ENCODE results near the gene CDK10.
A peak's percentile ranks its signal among the peaks of the same experiment; 100 is the strongest.
"Not testable (repeated sequence)": the region's sequence is repeated elsewhere in the genome, so short reads cannot be mapped to it uniquely, and the experiment has no call there.

CDK10 gene

DNA sequence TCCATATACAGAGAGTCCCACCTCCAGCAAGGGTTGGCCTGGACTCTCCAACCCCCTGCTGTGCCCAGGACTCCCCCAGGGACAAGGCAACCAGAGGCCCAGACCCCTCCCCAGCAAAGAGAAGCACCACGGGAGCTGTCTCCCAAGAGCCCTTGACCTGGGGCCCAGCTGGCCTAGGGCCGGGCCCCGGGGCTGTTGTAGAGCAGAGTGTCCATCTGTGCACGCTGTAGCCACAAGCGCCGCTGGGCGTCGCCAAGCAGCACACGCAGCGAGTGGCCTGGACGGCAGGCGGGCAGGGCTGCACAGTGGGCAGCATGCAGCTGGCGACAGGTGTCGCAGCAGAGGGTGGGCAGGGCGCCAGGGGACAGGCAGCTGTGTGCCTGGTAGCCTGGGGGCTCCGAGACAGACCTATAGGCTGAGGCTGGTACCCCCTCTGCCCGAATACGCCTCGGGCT lies 10.7 kb downstream of the CDK10 start:
- no peaks in the 10 kb centered on the region for H3K27me3 Mint-ChIP-seq
- no peak overlapping the region for H3K27ac Mint-ChIP-seq
- H3K4me1 Mint-ChIP-seq (ENCODE audit: low read depth), result peaks cover 23% of the 10 kb centered on the region
- H3K9me3 Mint-ChIP-seq, result no peaks in the 10 kb centered on the region
- H3K36me3 Mint-ChIP-seq (ENCODE audit: low read depth), result peaks cover 23% of the 10 kb centered on the region
- no peak overlapping the region for H3K4me3 Mint-ChIP-seq

- H3K4me1 Mint-ChIP-seq (ENCODE audit: low read depth), result peaks cover 28% of the 10 kb centered on the region
- no peaks in the 10 kb centered on the region for H3K27me3 Mint-ChIP-seq
- no peak overlapping the region for H3K27ac Mint-ChIP-seq
- H3K36me3 Mint-ChIP-seq (ENCODE audit: low read depth), result peaks cover 23% of the 10 kb centered on the region
- H3K9me3 Mint-ChIP-seq, result no peaks in the 10 kb centered on the region
- H3K4me3 Mint-ChIP-seq, result no peak overlapping the region
These were observed 11.3 kb downstream of the CDK10 start for GRCh38 chr16:89697616-89698331.

DNA sequence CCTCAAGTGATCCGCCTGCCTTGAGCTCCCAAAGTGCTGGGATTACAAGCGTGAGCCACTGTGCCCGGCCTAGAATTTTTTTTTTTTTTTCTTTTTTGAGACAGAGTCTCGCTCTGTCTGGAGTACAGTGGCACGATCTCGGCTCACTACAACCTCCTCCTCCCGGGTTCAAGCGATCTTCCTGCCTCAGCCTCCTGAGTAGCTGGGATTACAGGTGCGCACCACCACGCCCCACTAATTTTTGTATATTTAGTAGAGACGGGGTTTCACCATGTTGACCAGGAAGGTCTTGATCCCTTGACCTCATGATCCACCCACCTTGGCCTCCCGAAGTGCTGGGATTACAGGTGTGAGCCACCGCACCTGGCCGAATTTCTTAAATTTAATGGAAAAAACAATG lies 12.2 kb downstream of the CDK10 start:
- H3K27me3 Mint-ChIP-seq, H3K9me3 Mint-ChIP-seq, H3K27ac Mint-ChIP-seq, H3K4me3 Mint-ChIP-seq: not testable (repeated sequence)
- Mint-ChIP-seq H3K4me1 (ENCODE audit: low read depth) (peaks cover 28% of the 10 kb centered on the region), H3K36me3 (ENCODE audit: low read depth) (peaks cover 17% of the 10 kb centered on the region)

- peaks cover 13% of the 10 kb centered on the region for H3K36me3 Mint-ChIP-seq (ENCODE audit: low read depth)
- H3K4me1 Mint-ChIP-seq (ENCODE audit: low read depth), result peaks cover 28% of the 10 kb centered on the region
- H3K9me3 Mint-ChIP-seq, H3K27me3 Mint-ChIP-seq, H3K27ac Mint-ChIP-seq, H3K4me3 Mint-ChIP-seq: not testable (repeated sequence)
These were observed 13.2 kb downstream of the CDK10 start for GRCh38 chr16:89699629-89700099.

DNA sequence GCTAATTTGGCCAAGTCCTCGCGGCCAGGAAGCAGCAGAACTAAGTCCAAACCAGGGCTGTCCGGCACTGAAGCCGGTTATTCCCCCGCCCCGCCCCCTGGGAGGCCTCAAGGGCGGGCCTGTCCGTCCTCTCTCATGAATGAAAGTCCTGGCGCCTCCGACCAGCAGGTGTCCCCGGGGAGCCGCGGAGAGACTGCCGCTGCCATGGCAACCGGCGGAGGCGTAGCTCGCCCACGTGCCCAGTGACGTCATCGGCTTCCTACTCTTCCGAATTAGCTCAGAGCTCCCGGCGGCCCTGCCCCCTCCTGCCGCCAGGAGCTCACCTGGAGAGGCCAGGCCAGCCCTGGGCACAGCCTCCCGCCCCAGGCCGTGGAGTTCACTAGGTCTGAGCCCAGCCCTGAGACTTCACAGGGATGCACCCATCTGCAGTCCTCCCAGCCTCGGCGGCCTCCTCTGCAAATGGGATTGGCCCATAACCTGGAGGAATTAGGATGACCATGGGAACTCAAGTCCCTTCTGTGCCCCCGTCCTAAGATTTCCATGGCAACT lies 13.7 kb downstream of the CDK10 start:
- H3K4me1 Mint-ChIP-seq (ENCODE audit: low read depth), result peaks cover 28% of the 10 kb centered on the region
- no peaks in the 10 kb centered on the region for H3K9me3 Mint-ChIP-seq
- no peaks in the 10 kb centered on the region for H3K27me3 Mint-ChIP-seq
- H3K4me3 Mint-ChIP-seq, result peak overlapping the region; percentile 71
- H3K36me3 Mint-ChIP-seq (ENCODE audit: low read depth), result peaks cover 8% of the 10 kb centered on the region
- H3K27ac Mint-ChIP-seq, result peak overlapping the region; percentile 26

DNA sequence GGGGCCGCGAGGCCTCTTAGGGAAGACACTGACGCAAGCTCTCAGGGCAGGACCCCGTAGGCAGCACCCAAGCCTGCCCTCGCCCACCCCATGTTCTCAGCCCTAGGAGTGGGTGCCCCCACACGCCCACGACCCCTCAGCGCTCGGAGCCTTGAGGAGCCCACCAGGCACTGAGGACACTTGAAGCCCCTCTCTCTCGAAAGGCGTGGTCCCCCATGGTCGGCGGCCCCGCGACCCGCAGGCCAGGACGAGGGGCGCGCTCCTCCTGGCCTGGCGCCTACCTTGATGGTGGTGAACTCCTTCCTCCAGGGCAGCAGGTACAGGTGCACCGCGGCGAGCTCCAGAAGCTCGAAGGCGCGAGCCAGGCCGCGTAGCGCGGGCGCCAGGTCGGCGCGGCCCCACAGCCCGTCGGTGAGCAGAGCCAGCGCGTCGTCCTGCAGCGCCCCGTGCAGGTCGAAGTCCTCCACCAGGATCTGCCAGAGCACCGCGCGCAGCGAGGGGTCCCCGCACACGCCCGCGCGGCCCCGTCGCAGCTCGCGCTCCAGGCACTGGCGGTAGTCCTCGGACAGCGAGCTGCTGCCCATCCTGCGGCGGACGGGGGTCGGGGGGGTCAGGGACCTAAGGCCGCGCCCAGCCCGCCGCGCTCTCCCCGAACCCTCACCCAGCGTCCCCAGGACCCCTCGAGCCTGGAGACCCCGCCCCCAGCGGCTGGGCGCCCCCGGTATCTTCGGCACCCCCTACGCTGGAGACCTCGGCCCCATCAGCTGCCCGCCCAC lies 14.3 kb downstream of the CDK10 start:
- H3K27me3 Mint-ChIP-seq, result no peaks in the 10 kb centered on the region
- peak overlapping the region; percentile 71 for H3K4me3 Mint-ChIP-seq
- H3K4me1 Mint-ChIP-seq (ENCODE audit: low read depth), result peaks cover 23% of the 10 kb centered on the region
- H3K27ac Mint-ChIP-seq, result no peak overlapping the region
- peaks cover 5% of the 10 kb centered on the region for H3K36me3 Mint-ChIP-seq (ENCODE audit: low read depth)
- H3K9me3 Mint-ChIP-seq, result no peaks in the 10 kb centered on the region

DNA sequence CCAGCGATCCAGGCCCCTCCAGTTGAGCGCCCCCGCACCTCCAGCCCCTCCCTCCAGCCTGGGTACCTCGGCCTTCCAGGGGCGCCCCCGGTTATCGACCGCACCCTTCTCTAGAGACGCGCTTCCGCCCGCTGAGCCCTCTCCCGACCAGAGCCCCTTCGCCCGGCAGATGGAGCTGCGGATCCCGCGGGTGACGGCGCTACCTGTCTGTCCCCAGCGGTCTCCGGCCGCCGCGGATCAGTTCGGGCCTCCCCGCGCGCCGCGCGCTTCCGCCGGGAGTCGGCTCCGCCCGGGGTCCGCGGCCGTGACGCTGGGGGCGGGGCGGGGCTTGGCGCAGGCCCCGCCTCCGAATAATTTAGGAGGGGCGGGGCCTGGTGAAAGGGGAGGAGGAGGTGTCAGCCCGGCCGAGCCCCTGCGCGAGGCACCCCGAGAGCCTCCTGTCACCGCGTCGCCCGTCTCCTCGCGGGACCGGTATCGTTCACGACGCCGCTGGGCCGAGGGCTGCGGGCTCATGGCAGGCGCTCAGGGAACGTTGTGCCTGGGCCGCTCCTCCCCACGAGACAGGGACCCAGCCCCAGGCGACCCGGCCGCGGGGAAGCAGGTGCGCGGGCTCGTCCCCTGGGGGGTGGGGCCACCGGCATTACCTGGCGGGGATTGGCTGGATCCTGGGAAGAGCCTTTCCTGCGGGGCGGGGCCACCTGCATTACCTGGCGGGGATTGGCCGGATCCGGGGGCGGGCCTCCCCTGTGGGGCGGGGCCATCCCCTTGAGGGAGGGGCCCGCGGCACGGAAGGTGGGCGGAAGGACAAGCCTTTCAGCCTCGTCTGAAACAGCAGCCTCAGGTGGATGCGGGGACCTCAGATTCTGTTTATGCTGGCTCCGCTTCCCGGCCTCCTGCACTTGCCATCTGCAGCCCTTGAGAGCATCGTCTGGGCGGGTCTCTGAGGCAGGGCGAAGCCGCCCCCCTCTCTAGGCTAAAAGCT lies 15.2 kb downstream of the CDK10 start, which contains the start of gene SPATA2L:
Gene SPATA2L, minus strand, starts transcription at position 281 of the 982 bp plus-strand sequence. CDS start 473 bp downstream, outside the sequence.
- Mint-ChIP-seq H3K27ac (no peak within 1 kb of the TSS), H3K27me3 (no peaks in the 10 kb centered on the region), H3K9me3 (no peaks in the 10 kb centered on the region), H3K4me3 (peak within 1 kb of the TSS; percentile 71), H3K36me3 (ENCODE audit: low read depth) (peaks cover 5% of the 10 kb centered on the region), H3K4me1 (ENCODE audit: low read depth) (peaks cover 24% of the 10 kb centered on the region)

DNA sequence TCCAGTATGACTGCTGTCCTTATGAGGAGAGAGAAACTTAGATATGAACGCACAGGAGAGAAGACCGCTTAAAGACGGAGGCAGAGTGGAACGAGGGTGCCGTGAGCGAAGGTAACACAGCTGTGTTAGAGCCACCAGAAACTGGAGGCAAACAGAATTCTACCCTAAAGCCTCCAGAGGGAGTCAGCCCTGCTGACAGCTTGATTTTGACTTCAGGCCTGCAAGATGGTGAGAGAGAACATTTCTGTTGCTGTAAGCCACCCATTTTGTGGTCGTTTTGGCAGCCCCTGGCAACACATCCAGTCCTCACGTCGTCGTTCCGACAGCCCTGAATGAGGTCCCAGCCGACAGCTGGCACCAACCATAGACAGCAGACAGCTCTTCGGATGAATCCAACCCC lies 17.8 kb downstream of the CDK10 start:
- Mint-ChIP-seq H3K9me3 (no peaks in the 10 kb centered on the region), H3K27ac (no peak overlapping the region), H3K27me3 (no peaks in the 10 kb centered on the region), H3K36me3 (ENCODE audit: low read depth) (peaks cover under 1% of the 10 kb centered on the region), H3K4me3 (no peak overlapping the region), H3K4me1 (ENCODE audit: low read depth) (peaks cover 24% of the 10 kb centered on the region)

DNA sequence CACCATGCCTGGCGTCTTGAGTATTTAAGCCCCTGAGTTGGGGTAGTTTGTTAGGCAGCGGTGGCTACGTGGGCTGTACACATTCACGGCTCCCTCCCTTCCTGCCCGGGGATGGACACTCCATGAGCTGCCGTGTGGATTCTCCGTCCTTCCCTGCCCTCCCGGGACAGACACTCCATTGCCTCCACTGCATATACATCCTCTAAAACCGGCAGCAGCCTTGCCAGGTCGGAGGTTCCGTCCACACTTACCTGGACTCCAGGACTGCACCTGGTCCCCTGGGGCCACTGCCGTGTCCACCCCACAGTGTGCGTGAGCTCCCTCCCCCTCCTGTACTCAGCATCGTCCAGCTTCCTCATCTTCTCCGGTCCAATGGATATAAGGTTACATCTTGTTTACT lies 18.5 kb downstream of the CDK10 start:
- no peaks in the 10 kb centered on the region for H3K36me3 Mint-ChIP-seq (ENCODE audit: low read depth)
- H3K4me3 Mint-ChIP-seq, result no peak overlapping the region
- H3K27me3 Mint-ChIP-seq, result no peaks in the 10 kb centered on the region
- H3K27ac Mint-ChIP-seq, result no peak overlapping the region
- H3K4me1 Mint-ChIP-seq (ENCODE audit: low read depth), result peaks cover 21% of the 10 kb centered on the region
- H3K9me3 Mint-ChIP-seq, result no peaks in the 10 kb centered on the region

- H3K27ac Mint-ChIP-seq, result no peak overlapping the region
- no peak overlapping the region for H3K4me3 Mint-ChIP-seq
- H3K36me3 Mint-ChIP-seq (ENCODE audit: low read depth), result no peaks in the 10 kb centered on the region
- no peaks in the 10 kb centered on the region for H3K27me3 Mint-ChIP-seq
- peaks cover 16% of the 10 kb centered on the region for H3K4me1 Mint-ChIP-seq (ENCODE audit: low read depth)
- H3K9me3 Mint-ChIP-seq, result no peaks in the 10 kb centered on the region
These were observed 20.2 kb downstream of the CDK10 start for GRCh38 chr16:89706518-89707260.

DNA sequence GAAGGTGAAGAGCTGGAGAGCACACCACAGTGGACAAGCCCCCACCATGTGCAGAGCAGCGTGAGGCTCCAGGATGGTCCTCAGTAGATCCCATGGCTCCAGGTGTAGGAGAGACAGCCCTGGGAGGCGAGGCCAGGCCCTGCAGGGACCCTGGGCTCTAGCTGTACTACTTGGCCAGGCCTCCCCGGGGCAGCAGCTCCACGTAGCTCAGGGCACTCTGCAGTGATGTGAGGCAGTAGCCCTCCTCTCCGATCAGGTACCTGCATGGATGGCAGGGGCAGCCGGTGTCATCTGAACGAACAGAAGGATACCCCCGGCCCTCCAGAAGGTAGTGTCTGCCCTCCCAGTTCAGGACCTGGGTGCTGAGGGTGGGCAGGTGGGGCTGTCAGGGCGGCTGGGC lies 21.2 kb downstream of the CDK10 start:
- peaks cover 9% of the 10 kb centered on the region for H3K4me1 Mint-ChIP-seq (ENCODE audit: low read depth)
- no peak overlapping the region for H3K27ac Mint-ChIP-seq
- no peaks in the 10 kb centered on the region for H3K9me3 Mint-ChIP-seq
- H3K36me3 Mint-ChIP-seq (ENCODE audit: low read depth), result no peaks in the 10 kb centered on the region
- no peaks in the 10 kb centered on the region for H3K27me3 Mint-ChIP-seq
- no peak overlapping the region for H3K4me3 Mint-ChIP-seq

DNA sequence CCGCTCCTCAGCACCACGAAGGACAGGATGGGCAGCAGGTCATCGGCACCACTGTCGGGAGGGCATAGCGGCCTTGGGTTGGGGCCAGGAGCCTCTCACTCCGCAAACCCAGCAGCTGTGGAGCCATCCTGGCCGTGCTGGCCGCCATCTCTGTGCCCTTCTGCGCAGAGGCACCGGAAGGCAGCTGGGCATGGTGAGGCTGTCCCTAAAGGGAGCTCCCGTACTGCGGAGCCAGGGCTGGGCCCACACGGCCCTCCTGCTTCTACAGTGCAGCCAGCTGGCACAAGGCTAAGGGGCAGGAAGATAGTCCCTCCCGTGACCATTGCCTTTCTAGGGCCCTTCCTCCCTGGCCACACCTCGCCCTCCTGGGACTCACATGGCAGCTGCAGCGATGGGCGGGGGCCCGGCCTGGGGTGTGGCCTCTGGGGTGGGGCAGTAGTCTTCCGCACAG lies 22.0 kb downstream of the CDK10 start:
- Mint-ChIP-seq H3K27ac (no peak overlapping the region), H3K4me1 (ENCODE audit: low read depth) (peaks cover 9% of the 10 kb centered on the region), H3K27me3 (no peaks in the 10 kb centered on the region), H3K36me3 (ENCODE audit: low read depth) (no peaks in the 10 kb centered on the region), H3K9me3 (no peaks in the 10 kb centered on the region), H3K4me3 (no peak overlapping the region)

DNA sequence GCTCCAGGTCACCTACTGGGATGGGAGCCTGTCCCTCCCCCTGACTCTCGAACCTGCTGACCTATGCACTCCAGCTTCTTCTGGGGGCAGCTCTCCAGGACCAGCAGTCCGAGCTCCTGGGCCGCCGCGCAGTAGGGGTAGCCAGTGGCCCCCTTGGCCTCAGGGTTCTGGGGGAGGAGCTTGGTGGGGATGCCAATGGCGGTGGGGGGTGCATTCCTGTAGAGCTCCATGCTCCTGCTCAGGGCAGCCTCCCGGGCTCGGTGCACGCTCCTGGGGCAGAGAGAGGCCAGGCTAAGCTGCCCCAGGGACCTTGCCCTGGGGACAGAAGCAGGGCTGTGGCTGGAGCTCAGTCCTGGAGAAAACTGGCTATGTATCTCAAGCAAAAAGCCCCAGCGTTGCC lies 22.7 kb downstream of the CDK10 start:
- H3K27me3 Mint-ChIP-seq, result no peaks in the 10 kb centered on the region
- peaks cover 11% of the 10 kb centered on the region for H3K4me1 Mint-ChIP-seq (ENCODE audit: low read depth)
- no peak overlapping the region for H3K4me3 Mint-ChIP-seq
- H3K36me3 Mint-ChIP-seq (ENCODE audit: low read depth), result peaks cover 2% of the 10 kb centered on the region
- H3K9me3 Mint-ChIP-seq, result no peaks in the 10 kb centered on the region
- H3K27ac Mint-ChIP-seq, result no peak overlapping the region
